Stimulated activated CD4-positive, alpha-beta T cell treated with anti-CD3 and anti-CD28 coated beads, Interleukin-12 subunit alpha, Interleukin-12 subunit beta, amount 100 ng/mL, for 4 hours (primary cell): ENCODE measurements around the gene INPP4B.
"Not testable (repeated sequence)": the region's sequence is repeated elsewhere in the genome, so short reads cannot be mapped to it uniquely, and the experiment has no call there.

Experiments used
- DNase-seq: peaks from one replicate; pipeline ENCODE4 v3.0.0-alpha.2; 2020

INPP4B gene

GRCh38 chr4:142823796-142824195 lies 22.3 kb downstream of the INPP4B start:
- DNase-seq = no peak

GRCh38 chr4:142818476-142818875 lies 27.6 kb downstream of the INPP4B start:
- DNase-seq = no peak

DNA sequence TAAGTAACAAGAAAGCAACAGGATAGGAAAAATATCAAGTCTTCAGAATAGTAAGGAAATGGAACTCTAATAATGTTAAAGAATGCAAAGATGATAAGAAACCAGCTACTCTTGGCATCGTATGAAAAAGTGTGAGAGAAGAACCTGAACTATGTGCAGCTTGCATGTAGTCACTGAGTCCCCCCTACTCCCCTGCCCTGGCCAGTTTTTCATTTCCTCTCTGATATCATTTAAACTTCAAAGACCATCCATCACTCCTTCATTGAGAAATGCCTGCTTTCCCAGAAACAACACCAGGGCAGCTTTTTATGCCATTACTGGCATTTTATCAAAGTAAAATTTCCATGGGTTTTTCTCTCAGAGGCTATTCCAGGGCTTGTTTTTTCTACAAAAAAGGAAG lies 28.1 kb downstream of the INPP4B start:
- no peak for DNase-seq

DNA sequence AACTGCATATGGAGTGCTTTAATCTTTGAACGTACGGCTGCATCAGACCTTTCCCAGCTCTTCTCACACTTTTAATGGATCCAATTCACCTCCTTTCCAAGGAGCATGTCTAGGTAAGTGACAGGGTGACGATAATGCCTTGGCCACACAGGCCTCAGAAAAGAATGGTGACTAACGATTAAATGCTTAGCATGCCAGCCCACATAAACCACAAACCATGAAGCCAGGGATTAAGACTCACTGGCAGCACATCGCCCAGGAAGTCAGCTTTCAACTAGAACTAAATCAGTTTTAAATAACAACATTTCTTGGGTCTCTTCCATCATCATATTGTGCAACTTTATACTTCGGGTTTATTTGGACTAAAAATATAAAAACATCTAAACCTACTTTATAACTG lies 28.7 kb downstream of the INPP4B start:
- no peak for DNase-seq

- DNase-seq = no peak
Measured at GRCh38 chr4:142815834-142816233, 30.3 kb downstream of the INPP4B start.

DNA sequence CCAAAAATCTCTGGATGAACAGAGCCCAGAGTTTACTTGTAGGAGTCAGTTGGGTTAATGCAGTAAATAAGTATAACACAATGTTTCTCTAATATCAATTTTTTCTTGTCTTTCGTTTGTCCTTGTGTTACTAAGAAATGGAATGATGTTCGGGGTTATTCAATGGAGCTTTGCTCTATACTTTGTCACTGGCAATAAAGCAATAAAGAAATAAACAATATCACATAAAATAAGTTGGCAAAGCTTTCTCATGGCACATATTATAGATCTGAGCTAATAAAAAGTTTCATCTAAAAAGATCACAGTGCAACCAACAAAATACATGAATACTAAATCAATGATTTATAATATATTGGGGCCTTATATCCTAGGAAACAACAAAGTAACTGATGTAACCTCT lies 32.7 kb downstream of the INPP4B start:
- DNase-seq = no peak

GRCh38 chr4:142812091-142812490 lies 34.0 kb downstream of the INPP4B start:
- no peak for DNase-seq

DNA sequence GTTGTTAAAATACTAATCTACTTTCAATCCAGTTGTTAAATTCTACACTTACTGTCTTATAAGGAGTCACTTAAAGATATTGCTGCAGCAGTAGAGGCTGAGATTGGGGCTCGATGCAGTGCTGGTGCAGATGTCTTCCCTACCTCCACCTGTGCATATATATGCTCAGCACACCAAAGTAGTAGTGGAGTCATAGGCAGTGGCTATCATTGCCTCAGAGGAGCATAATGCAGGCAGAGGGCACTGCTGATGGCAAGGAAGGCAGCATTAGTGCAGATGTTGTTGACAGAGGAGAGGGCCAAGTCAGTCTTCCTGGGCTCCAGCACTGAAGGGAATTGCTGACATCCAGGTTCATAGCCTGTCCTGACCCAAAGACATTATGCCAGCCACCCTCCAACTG lies 35.1 kb downstream of the INPP4B start:
- DNase-seq = no peak

DNA sequence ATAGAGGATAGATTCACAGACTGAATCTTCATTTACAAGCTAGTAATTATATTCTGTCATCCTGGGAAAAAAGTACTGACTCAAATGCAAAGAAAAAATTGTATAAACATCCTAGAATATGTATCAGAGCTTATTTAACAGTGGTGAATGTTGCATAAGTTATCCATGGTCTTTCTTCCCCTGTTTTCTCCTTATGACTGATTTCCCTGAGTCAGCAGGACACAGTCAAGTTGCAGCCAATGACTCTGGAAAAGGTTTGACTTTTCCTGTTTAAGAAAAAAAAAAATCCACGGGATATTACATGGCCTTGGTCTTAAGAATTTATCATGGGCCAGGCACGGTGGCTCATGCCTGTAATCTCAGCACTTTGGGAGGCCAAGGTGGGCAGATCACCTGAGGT lies 36.5 kb downstream of the INPP4B start:
- DNase-seq = no peak

- DNase-seq = not testable (repeated sequence)
Measured at GRCh38 chr4:142803879-142804278, 42.2 kb downstream of the INPP4B start.

- DNase-seq = no peak
Measured at GRCh38 chr4:142801966-142802365, 44.1 kb downstream of the INPP4B start.

DNA sequence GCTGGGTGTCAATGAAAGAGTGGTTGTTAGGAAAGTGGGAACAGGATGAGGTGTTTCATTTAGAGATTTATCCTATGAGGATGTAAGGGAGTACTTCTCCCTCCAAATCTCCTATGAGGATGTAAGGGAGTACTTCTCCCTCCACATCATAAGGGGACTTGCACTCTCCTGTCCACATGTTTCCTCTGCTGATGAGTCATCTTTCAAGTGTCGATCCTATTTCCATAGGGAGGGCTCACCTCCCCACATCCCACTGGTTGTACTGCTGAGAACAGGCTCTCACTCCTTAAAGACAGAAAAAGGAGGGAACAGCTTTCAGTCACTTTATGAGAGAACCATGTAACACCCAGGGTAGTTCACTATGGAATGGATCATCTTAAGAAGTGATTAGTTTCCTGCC lies 65.0 kb downstream of the INPP4B start:
- no peak for DNase-seq

DNA sequence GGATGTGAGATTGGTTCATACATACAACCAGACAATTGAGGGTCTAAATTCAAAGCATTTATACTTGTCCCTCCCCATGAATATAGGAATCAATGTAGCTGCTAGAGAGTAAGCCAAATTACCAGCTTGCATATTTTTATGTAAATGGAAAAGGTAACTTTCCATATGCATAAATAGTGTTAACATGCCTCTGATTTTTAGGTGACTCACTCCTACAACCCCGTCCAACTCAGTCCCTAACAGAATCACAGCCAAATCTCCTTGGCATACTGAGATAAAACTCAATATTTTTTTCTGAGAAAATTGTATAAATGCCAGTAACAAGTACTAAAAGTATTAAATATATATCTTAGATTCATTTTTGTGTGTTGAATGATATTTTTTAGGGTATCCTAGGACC lies 67.2 kb downstream of the INPP4B start:
- no peak for DNase-seq

GRCh38 chr4:142778430-142778829 lies 67.7 kb downstream of the INPP4B start:
- no peak for DNase-seq

GRCh38 chr4:142777045-142777743 lies 68.9 kb downstream of the INPP4B start:
- DNase-seq = no peak

- DNase-seq = no peak
Measured at GRCh38 chr4:142776026-142776425, 70.1 kb downstream of the INPP4B start.

- no peak for DNase-seq
Measured at GRCh38 chr4:142773505-142773904, 72.6 kb downstream of the INPP4B start.

GRCh38 chr4:142762280-142762679 lies 83.8 kb downstream of the INPP4B start:
- no peak for DNase-seq

GRCh38 chr4:142752202-142752786 lies 93.8 kb downstream of the INPP4B start:
- DNase-seq = no peak

DNA sequence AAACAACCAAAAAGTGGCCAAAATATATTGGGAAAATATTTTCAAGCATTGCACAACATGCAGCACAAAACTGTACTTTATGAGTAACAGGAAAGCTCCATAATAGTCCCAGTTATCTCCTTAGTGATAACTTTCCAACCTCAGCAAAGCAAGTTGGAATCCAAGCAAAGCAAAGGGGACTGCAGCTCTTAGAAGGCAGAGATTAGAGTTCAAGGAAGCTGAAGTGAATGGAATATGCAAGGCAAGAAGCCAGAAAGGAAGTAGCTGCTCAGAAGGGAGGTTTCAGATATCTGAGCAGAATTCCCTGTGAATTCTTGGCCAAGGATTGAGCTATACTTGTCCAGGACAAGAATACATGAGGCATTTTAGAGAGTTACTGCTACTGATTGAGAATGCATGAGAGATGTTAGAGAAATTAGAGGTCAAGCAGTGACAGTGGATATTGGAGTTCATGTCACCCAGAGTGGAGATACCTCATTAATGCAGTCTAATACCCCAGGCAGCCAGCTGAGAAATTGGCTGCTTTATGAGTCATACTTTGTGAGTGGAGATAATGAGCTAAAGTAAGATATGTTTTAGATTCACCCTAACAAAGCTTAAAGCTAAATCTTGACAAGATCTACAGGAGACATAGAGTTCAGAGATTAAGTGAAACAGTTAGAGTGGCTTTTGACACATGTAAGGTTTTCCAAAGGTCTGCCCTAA lies 102.8 kb downstream of the INPP4B start:
- no peak for DNase-seq

DNA sequence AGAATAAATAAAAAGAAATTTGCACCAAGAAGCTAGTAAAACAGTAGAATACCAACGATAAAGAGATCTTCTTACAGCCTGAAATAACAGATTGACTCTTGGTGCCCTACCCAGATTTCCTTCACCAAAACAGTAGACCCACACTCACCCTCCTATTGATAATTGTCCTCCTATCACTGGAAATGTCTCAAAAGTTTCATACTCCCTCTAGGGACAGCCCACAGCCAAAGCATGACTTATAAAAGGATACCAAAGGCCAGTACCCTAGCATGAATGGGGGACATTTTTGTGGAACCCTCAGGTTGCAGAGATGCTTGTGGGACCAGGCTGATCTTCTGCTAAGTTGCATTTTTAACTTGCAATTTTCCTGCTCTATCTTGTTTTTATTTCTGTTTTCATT lies 104.1 kb downstream of the INPP4B start:
- DNase-seq = no peak

DNA sequence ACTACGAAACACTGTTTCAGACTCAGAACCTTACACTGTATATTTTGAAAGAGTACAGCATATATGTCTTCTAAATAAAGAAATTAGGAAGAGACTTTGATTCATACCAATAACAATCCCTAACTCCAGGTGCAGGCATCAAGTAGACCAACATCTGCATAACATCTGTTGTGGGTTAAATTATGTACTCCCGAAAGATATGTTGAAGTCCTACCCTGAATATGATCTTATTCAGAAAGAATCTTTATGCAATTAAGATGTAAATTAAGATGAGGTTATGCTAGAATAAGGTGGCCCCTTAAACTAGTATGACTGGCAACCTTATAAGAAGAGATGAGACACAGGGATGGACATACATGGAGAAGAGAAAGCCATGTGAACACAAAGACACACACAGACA lies 117.9 kb downstream of the INPP4B start:
- DNase-seq = no peak

GRCh38 chr4:142727149-142727548 lies 119.0 kb downstream of the INPP4B start:
- DNase-seq = no peak

- no peak for DNase-seq
Measured at GRCh38 chr4:142725886-142726285, 120.2 kb downstream of the INPP4B start.
